ENCODE data around the gene TSPAN5. TPM values are rescaled to one million over a fixed set of nuclear protein-coding genes. Genes with fewer than 3 reads are reported as not detected.

TSPAN5 gene
- total RNA-seq, 1 donor from 2014 or later = 1.6 TPM

- ATAC-seq (ENCODE audit: low read depth) (no peak), DNase-seq (no peak)
- ChIA-PET CTCF (no interaction called here), POLR2A (no interaction called here)
- Mint-ChIP-seq H3K9me3 (peaks cover 10% of the 10 kb centered on the region), H3K4me3 (no peak overlapping the region), H3K4me1 (peaks cover 8% of the 10 kb centered on the region), H3K27ac (no peak overlapping the region), H3K27me3 (peaks cover 2% of the 10 kb centered on the region), H3K36me3 (ENCODE audit: low read depth) (peaks cover 3% of the 10 kb centered on the region)
- TF ChIP-seq CTCF (IDR thresholded peaks at IDR 0.05) = no peak
- intact Hi-C loops (cut with micrococcal nuclease) = no loop called here
Measured at GRCh38 chr4:98601708-98602107, 56.7 kb downstream of the TSPAN5 start.

GRCh38 chr4:98599617-98600205 lies 58.7 kb downstream of the TSPAN5 start:
- ChIA-PET POLR2A (no interaction called here), CTCF (no interaction called here)
- H3K36me3 Mint-ChIP-seq (ENCODE audit: low read depth) = peaks cover 3% of the 10 kb centered on the region
- intact Hi-C loops (cut with micrococcal nuclease) = no loop called here
- peaks cover 8% of the 10 kb centered on the region for H3K4me1 Mint-ChIP-seq
- H3K4me3 Mint-ChIP-seq = no peak overlapping the region
- H3K9me3 Mint-ChIP-seq = peaks cover 10% of the 10 kb centered on the region
- no peak for TF ChIP-seq CTCF (IDR thresholded peaks at IDR 0.05)
- H3K27me3 Mint-ChIP-seq = no peaks in the 10 kb centered on the region
- DNase-seq (no peak), ATAC-seq (ENCODE audit: low read depth) (no peak)
- H3K27ac Mint-ChIP-seq = no peak overlapping the region

GRCh38 chr4:98586962-98587354 lies 71.5 kb downstream of the TSPAN5 start:
- Mint-ChIP-seq H3K4me3 (no peak overlapping the region), H3K27me3 (no peaks in the 10 kb centered on the region), H3K4me1 (no peaks in the 10 kb centered on the region), H3K9me3 (no peaks in the 10 kb centered on the region), H3K36me3 (ENCODE audit: low read depth) (no peaks in the 10 kb centered on the region), H3K27ac (no peak overlapping the region)
- ATAC-seq (ENCODE audit: low read depth) (no peak), DNase-seq (no peak)
- CTCF ChIA-PET = no interaction called here
- intact Hi-C loops (cut with micrococcal nuclease) = no loop called here
- no peak for TF ChIP-seq CTCF (IDR thresholded peaks at IDR 0.05)
- POLR2A ChIA-PET = no interaction called here

GRCh38 chr4:98586291-98586961 lies 72.0 kb downstream of the TSPAN5 start:
- Mint-ChIP-seq H3K4me1 (peaks cover under 1% of the 10 kb centered on the region), H3K36me3 (ENCODE audit: low read depth) (no peaks in the 10 kb centered on the region), H3K4me3 (no peak overlapping the region), H3K27ac (no peak overlapping the region), H3K27me3 (no peaks in the 10 kb centered on the region), H3K9me3 (no peaks in the 10 kb centered on the region)
- DNase-seq = no peak
- intact Hi-C loops (cut with micrococcal nuclease) = no loop called here
- POLR2A ChIA-PET = interaction anchor here (0.6 kb wide), 1 partner anchor 235 kb away, joined by 3 read pairs; no protein-coding TSS in a partner anchor
- TF ChIP-seq CTCF (IDR thresholded peaks at IDR 0.05) = no peak
- ATAC-seq (ENCODE audit: low read depth) = no peak
- CTCF ChIA-PET = no interaction called here

GRCh38 chr4:98585596-98585995 lies 72.8 kb downstream of the TSPAN5 start:
- CTCF ChIA-PET = no interaction called here
- H3K4me1 Mint-ChIP-seq = peaks cover 9% of the 10 kb centered on the region
- no peak for TF ChIP-seq CTCF (IDR thresholded peaks at IDR 0.05)

More at GRCh38 chr4:98585596-98585995, 72.8 kb downstream of the TSPAN5 start:
- no peak for ATAC-seq (ENCODE audit: low read depth)
- intact Hi-C loops (cut with micrococcal nuclease) = no loop called here
- Mint-ChIP-seq H3K4me3 (no peak overlapping the region), H3K9me3 (no peaks in the 10 kb centered on the region), H3K27me3 (no peaks in the 10 kb centered on the region), H3K36me3 (ENCODE audit: low read depth) (no peaks in the 10 kb centered on the region), H3K27ac (no peak overlapping the region)
- no peak for DNase-seq
- POLR2A ChIA-PET = interaction anchor here (0.6 kb wide), 1 partner anchor 236 kb away, joined by 3 read pairs; no protein-coding TSS in a partner anchor
